Activated CD4-positive, alpha-beta T cell treated with anti-CD3 and anti-CD28 coated beads for 36 hours (primary cell): ENCODE measurements around the gene IPO8. TPM values are rescaled to one million over a fixed set of nuclear protein-coding genes. Genes with fewer than 3 reads are reported as not detected.
A peak's percentile ranks its signal among the peaks of the same experiment; 100 is the strongest.
"Not testable (repeated sequence)": the region's sequence is repeated elsewhere in the genome, so short reads cannot be mapped to it uniquely, and the experiment has no call there.

Source experiments
- ATAC-seq: fragments of 200-7000 bp; cut with Tn5 transposase; one replicate; pipeline ENCODE4 v1.10.0; 2021; ENCODE audit warnings: mild to moderate bottlenecking, moderate library complexity
- CTCF ChIA-PET: fragments of 350-600 bp; sonication (Branson Sonifier 250); formaldehyde crosslinking; loops from one replicate; lab custom pipeline; 2021; ENCODE audit warnings: antibody characterized with exemption; lab: Charles Lee
- POLR2A ChIA-PET: fragments of 350-600 bp; sonication (Branson Sonifier 250); formaldehyde crosslinking; loops from one replicate; lab custom pipeline; 2021; ENCODE audit warnings: antibody characterized with exemption, inconsistent platforms; lab: Charles Lee
- DNase-seq: peaks from one replicate; pipeline ENCODE4 v3.0.0-alpha.2; 2020
- H3K27ac Mint-ChIP-seq: one replicate; pipeline ENCODE4 v1.8.0; 2021; ENCODE audit warnings: mixed read lengths
- H3K27me3 Mint-ChIP-seq: one replicate; pipeline ENCODE4 v1.8.0; 2021; ENCODE audit warnings: mixed read lengths
- H3K36me3 Mint-ChIP-seq: one replicate; pipeline ENCODE4 v1.8.0; 2021; ENCODE audit warnings: low read depth, mixed read lengths
- H3K4me1 Mint-ChIP-seq: one replicate; pipeline ENCODE4 v1.8.0; 2021; ENCODE audit warnings: mixed read lengths
- H3K4me3 Mint-ChIP-seq: one replicate; pipeline ENCODE4 v1.8.0; 2021; ENCODE audit warnings: mild to moderate bottlenecking, moderate library complexity, mixed read lengths
- H3K9me3 Mint-ChIP-seq: one replicate; pipeline ENCODE4 v1.8.0; 2021; ENCODE audit warnings: low read depth, mixed read lengths
- intact Hi-C, 2 experiments: fragments of 100-400 bp; cut with DNase I in 1 of 2; cut with micrococcal nuclease in 1 of 2; formaldehyde crosslinking; loops; one replicate each; pipeline versions ENCODE4 v1.14.2 to v1.15.1; 2022 to 2024; cut with DNase I, micrococcal nuclease
- total RNA-seq, 2 experiments: library from RNA; stranded (reverse); gene quantifications; one replicate each; pipeline ENCODE4 v1.2.3, GENCODE V29; 2021

The IPO8 gene
- total RNA-seq, 2 experiments from 2014 or later: 48.7 to 51.4 TPM

GRCh38 chr12:30630076-30630978, 65.3 kb downstream of the IPO8 start:
- ATAC-seq: no peak
- intact Hi-C loops: no loop called here
- no peak for DNase-seq
- Mint-ChIP-seq H3K9me3 (no peaks in the 10 kb centered on the region), H3K4me3 (no peak overlapping the region), H3K4me1 (no peaks in the 10 kb centered on the region), H3K27me3 (no peaks in the 10 kb centered on the region), H3K36me3 (peaks cover 37% of the 10 kb centered on the region), H3K27ac (no peak overlapping the region)
- POLR2A ChIA-PET: no interaction called here
- CTCF ChIA-PET: no interaction called here

- no peaks in the 10 kb centered on the region for H3K9me3 Mint-ChIP-seq
- H3K4me1 Mint-ChIP-seq: peaks cover 8% of the 10 kb centered on the region
- H3K27ac Mint-ChIP-seq: no peak overlapping the region
- ChIA-PET CTCF (no interaction called here), POLR2A (no interaction called here)
- no peaks in the 10 kb centered on the region for H3K27me3 Mint-ChIP-seq
- H3K4me3 Mint-ChIP-seq: no peak overlapping the region
- intact Hi-C loops: no loop called here
- no peak for DNase-seq
- peaks cover 17% of the 10 kb centered on the region for H3K36me3 Mint-ChIP-seq
- ATAC-seq: no peak
Measured at GRCh38 chr12:30626847-30627246, 68.8 kb downstream of the IPO8 start.

GRCh38 chr12:30624009-30624408, 71.7 kb downstream of the IPO8 start:
- DNase-seq (no peak), ATAC-seq (no peak)
- Mint-ChIP-seq H3K36me3 (no peaks in the 10 kb centered on the region), H3K27me3 (no peaks in the 10 kb centered on the region), H3K4me1 (peaks cover 8% of the 10 kb centered on the region), H3K4me3 (no peak overlapping the region), H3K27ac (no peak overlapping the region), H3K9me3 (no peaks in the 10 kb centered on the region)
- CTCF ChIA-PET: no interaction called here
- POLR2A ChIA-PET: no interaction called here
- intact Hi-C loops: no loop called here

GRCh38 chr12:30622509-30622908, 73.2 kb downstream of the IPO8 start:
- CTCF ChIA-PET: interaction anchor here (2.1 kb wide), 1 partner anchor 18 kb away, joined by 5 read pairs; no protein-coding TSS in a partner anchor
- Mint-ChIP-seq H3K27me3 (no peaks in the 10 kb centered on the region), H3K4me3 (no peak overlapping the region), H3K9me3 (no peaks in the 10 kb centered on the region), H3K4me1 (peaks cover 8% of the 10 kb centered on the region), H3K27ac (no peak overlapping the region), H3K36me3 (no peaks in the 10 kb centered on the region)
- DNase-seq (peak; percentile 6), ATAC-seq (peak; percentile 95)
- intact Hi-C loops: no loop called here
- POLR2A ChIA-PET: interaction anchor here (0.6 kb wide), 1 partner anchor 183 kb away, joined by 3 read pairs; no protein-coding TSS in a partner anchor

DNA sequence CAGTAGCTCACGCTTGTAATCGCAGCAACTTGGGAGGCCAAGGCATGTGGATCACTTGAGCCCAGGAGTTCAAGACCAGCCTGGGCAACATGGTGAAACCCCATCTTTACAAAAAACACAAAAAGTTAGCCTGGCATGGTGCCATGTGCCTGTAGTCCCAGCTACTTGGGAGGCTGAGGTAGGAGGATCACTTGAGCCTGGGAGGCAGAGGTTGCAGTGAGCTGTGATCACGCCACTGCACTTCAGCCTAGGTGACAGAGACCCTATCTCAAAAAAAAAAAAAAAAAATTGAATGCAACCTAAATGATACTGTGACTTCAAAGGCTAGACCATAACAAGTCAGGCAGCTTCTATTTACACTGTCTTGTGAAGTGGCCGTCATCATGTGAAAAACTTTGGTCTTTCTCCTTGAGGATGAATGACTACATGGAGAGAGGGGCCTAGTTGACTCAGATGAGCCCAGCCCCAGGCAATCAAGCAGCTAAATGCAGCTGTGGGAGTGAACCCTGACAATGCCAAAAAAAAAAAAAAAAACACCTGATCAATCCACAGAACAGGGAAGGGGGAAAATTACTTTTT, 73.9 kb downstream of the IPO8 start:
- H3K9me3 Mint-ChIP-seq, H3K36me3 Mint-ChIP-seq, H3K4me3 Mint-ChIP-seq, ATAC-seq, H3K27ac Mint-ChIP-seq, DNase-seq, intact Hi-C loops, H3K27me3 Mint-ChIP-seq, H3K4me1 Mint-ChIP-seq: not testable (repeated sequence)
- ChIA-PET POLR2A (interaction anchor here (0.6 kb wide), 1 partner anchor 182 kb away, joined by 3 read pairs; no protein-coding TSS in a partner anchor), CTCF (interaction anchor here (2.1 kb wide), 1 partner anchor 19 kb away, joined by 5 read pairs; no protein-coding TSS in a partner anchor)

DNA sequence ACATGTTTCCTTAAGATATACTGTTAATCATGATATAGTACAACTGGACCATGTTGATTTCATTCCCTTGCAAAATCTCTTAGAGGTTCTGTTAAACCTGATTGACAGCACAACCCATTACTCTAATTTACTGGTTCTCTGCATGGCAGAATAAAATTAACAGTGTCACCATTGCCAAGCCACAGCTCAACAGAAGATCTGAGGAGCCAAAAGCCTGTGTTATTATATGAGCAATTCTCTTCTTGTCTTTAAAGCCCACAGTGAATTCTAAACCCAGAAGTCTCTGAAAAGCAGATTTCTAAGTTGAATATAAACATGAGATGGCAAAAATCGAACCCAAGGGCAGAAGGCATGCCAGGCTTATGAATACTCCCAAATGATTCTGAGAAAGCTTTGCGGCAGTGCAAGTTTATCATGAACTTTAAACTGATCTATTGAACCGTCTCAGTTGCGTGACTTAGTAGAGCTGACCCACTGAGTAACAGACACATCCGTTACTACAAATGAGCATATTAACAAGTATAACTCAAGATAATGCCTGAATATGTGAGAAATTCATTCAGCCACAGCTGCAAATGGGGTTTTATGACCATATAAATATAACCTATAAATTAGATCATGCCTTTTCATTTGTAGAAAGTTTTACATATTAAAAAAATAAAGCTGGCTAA, 78.2 kb downstream of the IPO8 start:
- no peaks in the 10 kb centered on the region for H3K9me3 Mint-ChIP-seq
- H3K27ac Mint-ChIP-seq: no peak overlapping the region
- ATAC-seq: no peak
- no peaks in the 10 kb centered on the region for H3K27me3 Mint-ChIP-seq
- H3K36me3 Mint-ChIP-seq: no peaks in the 10 kb centered on the region
- DNase-seq: no peak
- intact Hi-C loops: no loop called here
- H3K4me3 Mint-ChIP-seq: no peak overlapping the region
- ChIA-PET POLR2A (no interaction called here), CTCF (no interaction called here)
- peaks cover 2% of the 10 kb centered on the region for H3K4me1 Mint-ChIP-seq

- no peaks in the 10 kb centered on the region for H3K27me3 Mint-ChIP-seq
- intact Hi-C loops: no loop called here
- ATAC-seq: no peak
- POLR2A ChIA-PET: no interaction called here
- H3K4me1 Mint-ChIP-seq: no peaks in the 10 kb centered on the region
- CTCF ChIA-PET: interaction anchor here (0.8 kb wide), 1 partner anchor 11 kb away, joined by 3 read pairs; no protein-coding TSS in a partner anchor
- DNase-seq: no peak
- peaks cover 2% of the 10 kb centered on the region for H3K9me3 Mint-ChIP-seq
- H3K36me3 Mint-ChIP-seq: peaks cover 2% of the 10 kb centered on the region
- H3K4me3 Mint-ChIP-seq: no peak overlapping the region
- H3K27ac Mint-ChIP-seq: no peak overlapping the region
Measured at GRCh38 chr12:30614031-30614430, 81.6 kb downstream of the IPO8 start.

DNA sequence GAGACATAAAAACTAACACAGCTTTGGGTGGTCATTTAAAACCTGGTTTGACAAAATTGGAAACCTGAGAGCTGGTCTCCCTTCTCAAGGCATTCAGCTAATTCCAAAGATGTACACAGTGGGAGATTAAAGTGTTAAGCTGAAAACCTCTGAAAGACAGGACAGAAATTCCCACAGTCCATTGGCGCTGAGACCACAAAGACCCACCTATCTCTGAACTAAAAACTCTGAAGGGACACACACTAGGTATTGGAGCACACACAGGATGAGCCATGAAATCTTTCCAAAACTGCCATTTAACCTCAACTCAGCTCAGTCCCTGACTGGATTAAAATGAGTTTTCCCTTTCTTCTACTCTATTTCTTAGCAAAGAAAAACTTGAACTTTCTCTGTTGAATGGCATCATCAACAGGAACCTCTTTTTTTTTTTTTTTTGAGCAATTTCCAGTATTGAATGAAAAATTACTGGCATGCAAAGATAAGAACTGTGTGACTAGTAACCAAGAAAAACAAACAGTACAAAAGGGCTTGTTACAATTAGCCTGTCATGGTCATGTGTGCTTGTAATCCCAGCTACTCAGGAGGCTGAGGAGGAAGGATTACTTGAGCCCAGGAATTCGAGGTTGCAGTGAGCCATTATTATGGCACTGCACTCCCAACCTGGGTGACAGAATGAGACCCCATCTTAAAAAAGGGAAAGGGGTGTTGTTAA, 82.4 kb downstream of the IPO8 start:
- H3K9me3 Mint-ChIP-seq: peaks cover 7% of the 10 kb centered on the region
- CTCF ChIA-PET: no interaction called here
- no peak overlapping the region for H3K4me3 Mint-ChIP-seq
- DNase-seq: no peak
- POLR2A ChIA-PET: no interaction called here
- H3K27me3 Mint-ChIP-seq: peaks cover 1% of the 10 kb centered on the region
- H3K27ac Mint-ChIP-seq: no peak overlapping the region
- no peaks in the 10 kb centered on the region for H3K4me1 Mint-ChIP-seq
- peaks cover 3% of the 10 kb centered on the region for H3K36me3 Mint-ChIP-seq
- ATAC-seq: no peak
- intact Hi-C loops: no loop called here

- ATAC-seq: no peak
- peaks cover 5% of the 10 kb centered on the region for H3K27me3 Mint-ChIP-seq
- H3K9me3 Mint-ChIP-seq: peaks cover 13% of the 10 kb centered on the region
- intact Hi-C loops: no loop called here
- no peak overlapping the region for H3K4me3 Mint-ChIP-seq
- CTCF ChIA-PET: no interaction called here
- no peaks in the 10 kb centered on the region for H3K4me1 Mint-ChIP-seq
- no peak overlapping the region for H3K27ac Mint-ChIP-seq
- H3K36me3 Mint-ChIP-seq: peaks cover 10% of the 10 kb centered on the region
- DNase-seq: no peak
- POLR2A ChIA-PET: interaction anchor here (0.5 kb wide), 1 partner anchor 35 kb away, joined by 6 read pairs; no protein-coding TSS in a partner anchor
Measured at GRCh38 chr12:30610718-30611117, 85.0 kb downstream of the IPO8 start.

DNA sequence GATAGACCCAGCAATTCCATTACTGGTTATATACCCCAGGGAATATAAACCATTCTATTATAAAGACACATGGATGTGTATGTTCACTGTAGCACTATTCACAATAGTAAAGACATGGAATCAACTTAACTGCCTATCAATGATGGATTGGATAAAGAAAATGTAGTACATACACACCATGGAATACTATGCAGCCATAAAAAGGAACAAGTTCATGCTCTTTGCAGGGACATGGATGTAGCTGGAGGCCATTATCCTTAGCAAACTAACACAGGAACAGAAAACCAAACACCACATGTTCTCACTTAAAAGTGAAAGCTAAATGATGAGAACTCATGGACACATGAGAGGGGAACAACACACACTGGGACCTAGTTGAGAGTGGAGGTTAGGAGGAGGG, 85.8 kb downstream of the IPO8 start:
- CTCF ChIA-PET: interaction anchor here (0.6 kb wide), 1 partner anchor 1413 kb away, joined by 4 read pairs; no protein-coding TSS in a partner anchor
- DNase-seq, H3K4me3 Mint-ChIP-seq, H3K4me1 Mint-ChIP-seq, H3K27ac Mint-ChIP-seq, ATAC-seq, POLR2A ChIA-PET, H3K27me3 Mint-ChIP-seq, intact Hi-C loops, H3K36me3 Mint-ChIP-seq: not testable (repeated sequence)
- H3K9me3 Mint-ChIP-seq: peaks cover 18% of the 10 kb centered on the region

DNA sequence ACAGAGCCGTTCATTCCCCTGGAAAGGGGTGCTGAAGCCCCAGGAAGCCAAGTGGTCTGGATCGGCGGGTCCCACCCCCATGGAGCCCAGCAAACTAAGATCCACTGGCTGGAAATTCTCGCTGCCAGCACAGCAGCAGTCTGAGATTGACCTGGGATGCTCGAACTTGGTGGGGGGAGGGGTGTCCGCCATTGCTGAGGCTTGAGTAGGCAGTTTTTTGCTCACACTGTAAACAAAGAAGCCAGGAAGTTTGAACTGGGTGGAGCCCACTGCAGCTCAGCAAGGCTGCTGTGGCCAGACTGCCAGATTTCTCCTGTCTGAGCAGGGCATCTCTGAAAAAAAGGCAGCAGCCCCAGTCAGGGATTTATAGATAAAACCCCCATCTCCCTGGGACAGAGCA, 91.4 kb downstream of the IPO8 start:
- H3K4me3 Mint-ChIP-seq, H3K4me1 Mint-ChIP-seq, H3K27ac Mint-ChIP-seq, H3K27me3 Mint-ChIP-seq, POLR2A ChIA-PET, ATAC-seq, intact Hi-C loops, DNase-seq: not testable (repeated sequence)
- Mint-ChIP-seq H3K36me3 (peaks cover 11% of the 10 kb centered on the region), H3K9me3 (peaks cover 27% of the 10 kb centered on the region)
- CTCF ChIA-PET: interaction anchor here (0.5 kb wide), 1 partner anchor 274 kb away, joined by 4 read pairs; no protein-coding TSS in a partner anchor
